Vagina (tissue), 2 donors: ENCODE measurements around the gene NKX3-2.

ENCODE experiments used
- CTCF ChIP-seq, 3 experiments: fragments of 450-650 bp in 2 of 3; fragments of 200-600 bp in 1 of 3; sonication (generic) in 1 of 3; IDR thresholded peaks; one replicate each; pipeline ENCODE4 v1.5.1; 2017 to 2019; ENCODE audit warnings: antibody characterized with exemption in 3 of 3, mild to moderate bottlenecking in 2 of 3, moderate library complexity in 2 of 3
- POLR2A ChIP-seq, 2 donors: fragments of 450-650 bp; IDR thresholded peaks; one replicate each; pipeline ENCODE4 v1.6.1; 2017; ENCODE audit warnings: antibody characterized with exemption in 2 of 2, mild to moderate bottlenecking in 2 of 2, moderate library complexity in 2 of 2
- POLR2AphosphoS5 ChIP-seq, 2 donors: sonication (generic); formaldehyde crosslinking; IDR thresholded peaks; one replicate each; pipeline ENCODE4 v1.9.0; 2017; ENCODE audit warnings: antibody characterized with exemption in 2 of 2, mild to moderate bottlenecking in 2 of 2, low read depth in 1 of 2; ENCODE audit not compliant: insufficient read depth in 1 of 2

DNA sequence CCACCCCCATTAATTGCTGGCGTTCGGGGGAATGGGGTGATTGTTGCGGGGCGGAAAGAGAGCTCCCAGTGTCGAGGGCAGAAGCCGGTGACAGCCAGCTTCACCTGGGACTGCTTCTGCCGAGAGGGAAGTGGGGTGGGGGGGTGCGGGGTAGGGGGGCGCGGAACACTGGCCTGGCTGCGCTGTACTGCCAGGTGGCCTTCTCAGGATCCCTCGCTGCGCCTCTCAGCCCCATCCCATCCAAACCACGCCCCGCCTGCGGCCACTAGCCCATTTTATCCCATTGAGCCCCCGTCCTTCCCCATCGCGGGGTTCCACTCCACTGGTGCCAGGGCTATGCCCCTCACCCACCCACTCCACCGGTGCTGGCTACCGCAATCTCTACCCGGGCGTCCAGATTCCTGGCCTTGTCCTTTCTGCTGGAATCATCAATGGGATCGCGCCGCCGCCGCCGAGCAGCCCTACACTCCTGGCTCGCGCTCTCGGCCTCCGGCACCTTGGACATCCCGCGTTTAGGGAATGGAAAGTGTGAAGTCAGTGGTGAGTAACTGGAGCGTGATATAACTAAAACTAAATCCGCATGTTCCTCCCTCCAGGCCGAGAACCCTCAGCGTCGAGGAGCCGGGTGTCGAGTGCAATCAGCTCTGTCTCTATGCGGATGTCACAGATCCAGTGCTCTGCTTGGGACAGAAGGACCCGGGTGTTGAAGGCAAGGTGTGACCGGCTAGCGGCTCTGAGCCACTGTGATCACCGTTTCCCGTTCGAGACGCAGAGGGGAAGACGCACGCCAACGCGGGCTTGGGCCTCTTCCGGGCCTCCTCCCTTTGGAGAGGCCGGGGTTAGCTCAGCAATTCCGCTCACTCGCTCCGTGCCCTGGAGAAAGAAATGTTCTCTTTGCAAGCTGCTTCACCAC, 20.5 kb downstream of the NKX3-2 start:
- TF ChIP-seq CTCF (IDR thresholded peaks at IDR 0.05): no peak
- TF ChIP-seq POLR2AphosphoS5 (IDR thresholded peaks at IDR 0.05; ENCODE audit: insufficient read depth in 1 of 2, low read depth in 1 of 2): no peak
- no peak for TF ChIP-seq POLR2A (IDR thresholded peaks at IDR 0.05)
